K562 (cell line): ENCODE measurements around the gene PHF1. TPM values are rescaled to one million over a fixed set of nuclear protein-coding genes. Genes with fewer than 3 reads are reported as not detected.

Source experiments
- FOXM1 ChIP-seq, 2 experiments: fragments of 450-650 bp in 1 of 2; sonication (generic) in 1 of 2; formaldehyde crosslinking in 1 of 2; IDR thresholded peaks; 2 replicates each; pipeline versions ENCODE4 v1.6.1 to v1.9.0; 2017 to 2022; ENCODE audit warnings: low read depth in 2 of 2, mild to moderate bottlenecking in 2 of 2, missing genetic modification reagents in 1 of 2, moderate library complexity in 1 of 2
- KAT8 ChIP-seq: fragments of 450-650 bp; IDR thresholded peaks from 2 replicates; pipeline ENCODE4 v1.6.1; 2016; ENCODE audit warnings: low read depth, mild to moderate bottlenecking
- MYC ChIP-seq, 2 experiments: fragments of 250-450 bp in 1 of 2; sonication (Bioruptor Pico) in 1 of 2; IDR thresholded peaks; 2 replicates each; pipeline versions ENCODE4 v1.5.1 to v1.6.1; 2012 to 2021; ENCODE audit warnings: low read depth in 2 of 2, borderline replicate concordance in 1 of 2, improper control_type of control experiment in 1 of 2, low read length in 1 of 2, mild to moderate bottlenecking in 1 of 2, moderate library complexity in 1 of 2
- TBL1XR1 ChIP-seq, 2 experiments: IDR thresholded peaks; 2 replicates each; pipeline ENCODE4 v1.6.1; 2012; ENCODE audit warnings: improper control_type of control experiment in 2 of 2, low read length in 2 of 2, mild to moderate bottlenecking in 1 of 2
- polyA plus RNA-seq, 8 experiments: library from polyadenylated mRNA; depleted of rRNA in 4 of 8; stranded (reverse) in 5 of 8; unstranded in 3 of 8; fragments of >200 nt; fragmentation: Nextera tagmentation in 2 of 8; fragmentation: Illumina TruSeq in 1 of 8; extraction: Ambion mirVana in 2 of 8; extraction: Trizol in 1 of 8; gene quantifications; 2 replicates each; pipeline versions ENCODE4 v1.2.1 to v1.2.3, GENCODE V29; 2011 to 2014; ENCODE audit warnings: inconsistent platforms in 1 of 8, missing spikeins in 1 of 8
- total RNA-seq, 7 experiments: library from RNA; depleted of rRNA in 6 of 7; stranded (reverse); fragments of >200 nt in 6 of 7; fragmentation: Illumina TruSeq in 2 of 7; extraction: Trizol in 2 of 7; gene quantifications; 2 replicates each; pipeline versions ENCODE4 v1.2.1 to v1.2.3, GENCODE V29; 2011 to 2021; ENCODE audit warnings: low replicate concordance in 1 of 7
- TF ChIP-seq, protein P1 (sequence below): fragments of 450-650 bp; IDR thresholded peaks from 2 replicates; pipeline ENCODE4 v1.6.1; 2016; ENCODE audit warnings: mild to moderate bottlenecking
- TF ChIP-seq, protein P2 (sequence below): conservative IDR thresholded peaks from 2 replicates; pipeline ENCODE4 v1.6.1; 2011; ENCODE audit warnings: low read depth, mild to moderate bottlenecking, low read length; ENCODE audit not compliant: control insufficient read depth
- TF ChIP-seq, protein P3 (sequence below): sonication (generic); formaldehyde crosslinking; IDR thresholded peaks from 2 replicates; pipeline ENCODE4 v1.8.1; 2023; ENCODE audit warnings: mild to moderate bottlenecking, missing genetic modification reagents
- TF ChIP-seq, protein P4 (sequence below): fragments of 450-650 bp; IDR thresholded peaks from 2 replicates; pipeline ENCODE4 v1.6.1; 2016; ENCODE audit warnings: mild to moderate bottlenecking, moderate library complexity

Gene PHF1
- total and polyA plus RNA-seq, 9 of the 15 experiments (the other 6 are each of a cell fraction or from before 2014, with no cell fraction given), result 3.7 to 64.2 (median 33.7) TPM

DNA sequence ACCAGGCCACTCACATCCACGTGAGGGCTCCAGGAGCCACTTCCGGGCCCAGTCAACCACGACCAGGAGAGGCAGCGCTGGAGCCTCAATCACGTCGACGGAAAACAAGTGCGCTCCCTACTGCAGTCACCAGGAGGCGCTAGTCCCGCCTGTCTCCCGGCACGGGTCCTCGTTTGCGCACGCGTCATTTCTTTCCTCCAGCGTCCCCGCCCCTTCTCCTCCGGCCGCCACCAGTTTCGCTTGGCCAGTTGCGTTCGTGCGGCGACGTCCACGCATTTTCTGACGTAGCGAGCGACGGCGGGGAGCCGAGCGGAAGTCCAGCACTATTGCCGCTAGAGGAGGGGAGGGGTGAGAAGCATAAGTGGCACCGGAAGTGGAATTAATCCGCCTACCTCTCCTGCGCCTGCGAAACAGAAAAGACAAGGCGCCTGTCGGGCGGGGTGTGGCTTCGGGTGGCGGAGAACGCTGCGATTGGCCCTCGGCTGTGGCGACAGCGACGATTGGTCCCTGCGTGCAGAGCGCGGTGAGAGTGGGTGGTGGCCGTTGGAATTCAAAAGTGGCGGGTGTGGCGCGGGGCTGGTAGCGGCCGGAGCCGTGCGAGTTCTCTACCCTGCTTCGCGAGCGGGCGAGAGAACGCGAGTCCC, 19.4 kb upstream of the PHF1 start, which contains the start of gene KIFC1 (continued):
- TF ChIP-seq, protein P1, sequence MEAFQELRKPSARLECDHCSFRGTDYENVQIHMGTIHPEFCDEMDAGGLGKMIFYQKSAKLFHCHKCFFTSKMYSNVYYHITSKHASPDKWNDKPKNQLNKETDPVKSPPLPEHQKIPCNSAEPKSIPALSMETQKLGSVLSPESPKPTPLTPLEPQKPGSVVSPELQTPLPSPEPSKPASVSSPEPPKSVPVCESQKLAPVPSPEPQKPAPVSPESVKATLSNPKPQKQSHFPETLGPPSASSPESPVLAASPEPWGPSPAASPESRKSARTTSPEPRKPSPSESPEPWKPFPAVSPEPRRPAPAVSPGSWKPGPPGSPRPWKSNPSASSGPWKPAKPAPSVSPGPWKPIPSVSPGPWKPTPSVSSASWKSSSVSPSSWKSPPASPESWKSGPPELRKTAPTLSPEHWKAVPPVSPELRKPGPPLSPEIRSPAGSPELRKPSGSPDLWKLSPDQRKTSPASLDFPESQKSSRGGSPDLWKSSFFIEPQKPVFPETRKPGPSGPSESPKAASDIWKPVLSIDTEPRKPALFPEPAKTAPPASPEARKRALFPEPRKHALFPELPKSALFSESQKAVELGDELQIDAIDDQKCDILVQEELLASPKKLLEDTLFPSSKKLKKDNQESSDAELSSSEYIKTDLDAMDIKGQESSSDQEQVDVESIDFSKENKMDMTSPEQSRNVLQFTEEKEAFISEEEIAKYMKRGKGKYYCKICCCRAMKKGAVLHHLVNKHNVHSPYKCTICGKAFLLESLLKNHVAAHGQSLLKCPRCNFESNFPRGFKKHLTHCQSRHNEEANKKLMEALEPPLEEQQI, result no peak
- TF ChIP-seq FOXM1 (IDR thresholded peaks at IDR 0.05; ENCODE audit: low read depth), result peak; percentile 99
- peak; percentile 97; the same call in 1 of the 2 replicates for TF ChIP-seq FOXM1 (CRISPR knock-in tag; IDR thresholded peaks at IDR 0.05; ENCODE audit: low read depth)
- peak in 1 of 2 experiments; percentile 67; a peak in 3 of 4 replicates for TF ChIP-seq TBL1XR1 (IDR thresholded peaks at IDR 0.05; ENCODE audit: low read length in 2 of 2)
- peak; percentile 94 for TF ChIP-seq MYC (IDR thresholded peaks at IDR 0.05; ENCODE audit: low read depth, low read length)
- no peak for TF ChIP-seq MYC (CRISPR knock-in tag; IDR thresholded peaks at IDR 0.05; ENCODE audit: borderline replicate concordance, low read depth)
- TF ChIP-seq, protein P2, sequence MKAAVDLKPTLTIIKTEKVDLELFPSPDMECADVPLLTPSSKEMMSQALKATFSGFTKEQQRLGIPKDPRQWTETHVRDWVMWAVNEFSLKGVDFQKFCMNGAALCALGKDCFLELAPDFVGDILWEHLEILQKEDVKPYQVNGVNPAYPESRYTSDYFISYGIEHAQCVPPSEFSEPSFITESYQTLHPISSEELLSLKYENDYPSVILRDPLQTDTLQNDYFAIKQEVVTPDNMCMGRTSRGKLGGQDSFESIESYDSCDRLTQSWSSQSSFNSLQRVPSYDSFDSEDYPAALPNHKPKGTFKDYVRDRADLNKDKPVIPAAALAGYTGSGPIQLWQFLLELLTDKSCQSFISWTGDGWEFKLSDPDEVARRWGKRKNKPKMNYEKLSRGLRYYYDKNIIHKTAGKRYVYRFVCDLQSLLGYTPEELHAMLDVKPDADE, result peak; percentile 76
- TF ChIP-seq KAT8, result no peak
- TF ChIP-seq, protein P3, sequence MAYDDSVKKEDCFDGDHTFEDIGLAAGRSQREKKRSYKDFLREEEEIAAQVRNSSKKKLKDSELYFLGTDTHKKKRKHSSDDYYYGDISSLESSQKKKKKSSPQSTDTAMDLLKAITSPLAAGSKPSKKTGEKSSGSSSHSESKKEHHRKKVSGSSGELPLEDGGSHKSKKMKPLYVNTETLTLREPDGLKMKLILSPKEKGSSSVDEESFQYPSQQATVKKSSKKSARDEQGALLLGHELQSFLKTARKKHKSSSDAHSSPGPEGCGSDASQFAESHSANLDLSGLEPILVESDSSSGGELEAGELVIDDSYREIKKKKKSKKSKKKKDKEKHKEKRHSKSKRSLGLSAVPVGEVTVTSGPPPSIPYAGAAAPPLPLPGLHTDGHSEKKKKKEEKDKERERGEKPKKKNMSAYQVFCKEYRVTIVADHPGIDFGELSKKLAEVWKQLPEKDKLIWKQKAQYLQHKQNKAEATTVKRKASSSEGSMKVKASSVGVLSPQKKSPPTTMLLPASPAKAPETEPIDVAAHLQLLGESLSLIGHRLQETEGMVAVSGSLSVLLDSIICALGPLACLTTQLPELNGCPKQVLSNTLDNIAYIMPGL, result peak; percentile 82; the same call in 1 of the 2 replicates
- TF ChIP-seq, protein P4, sequence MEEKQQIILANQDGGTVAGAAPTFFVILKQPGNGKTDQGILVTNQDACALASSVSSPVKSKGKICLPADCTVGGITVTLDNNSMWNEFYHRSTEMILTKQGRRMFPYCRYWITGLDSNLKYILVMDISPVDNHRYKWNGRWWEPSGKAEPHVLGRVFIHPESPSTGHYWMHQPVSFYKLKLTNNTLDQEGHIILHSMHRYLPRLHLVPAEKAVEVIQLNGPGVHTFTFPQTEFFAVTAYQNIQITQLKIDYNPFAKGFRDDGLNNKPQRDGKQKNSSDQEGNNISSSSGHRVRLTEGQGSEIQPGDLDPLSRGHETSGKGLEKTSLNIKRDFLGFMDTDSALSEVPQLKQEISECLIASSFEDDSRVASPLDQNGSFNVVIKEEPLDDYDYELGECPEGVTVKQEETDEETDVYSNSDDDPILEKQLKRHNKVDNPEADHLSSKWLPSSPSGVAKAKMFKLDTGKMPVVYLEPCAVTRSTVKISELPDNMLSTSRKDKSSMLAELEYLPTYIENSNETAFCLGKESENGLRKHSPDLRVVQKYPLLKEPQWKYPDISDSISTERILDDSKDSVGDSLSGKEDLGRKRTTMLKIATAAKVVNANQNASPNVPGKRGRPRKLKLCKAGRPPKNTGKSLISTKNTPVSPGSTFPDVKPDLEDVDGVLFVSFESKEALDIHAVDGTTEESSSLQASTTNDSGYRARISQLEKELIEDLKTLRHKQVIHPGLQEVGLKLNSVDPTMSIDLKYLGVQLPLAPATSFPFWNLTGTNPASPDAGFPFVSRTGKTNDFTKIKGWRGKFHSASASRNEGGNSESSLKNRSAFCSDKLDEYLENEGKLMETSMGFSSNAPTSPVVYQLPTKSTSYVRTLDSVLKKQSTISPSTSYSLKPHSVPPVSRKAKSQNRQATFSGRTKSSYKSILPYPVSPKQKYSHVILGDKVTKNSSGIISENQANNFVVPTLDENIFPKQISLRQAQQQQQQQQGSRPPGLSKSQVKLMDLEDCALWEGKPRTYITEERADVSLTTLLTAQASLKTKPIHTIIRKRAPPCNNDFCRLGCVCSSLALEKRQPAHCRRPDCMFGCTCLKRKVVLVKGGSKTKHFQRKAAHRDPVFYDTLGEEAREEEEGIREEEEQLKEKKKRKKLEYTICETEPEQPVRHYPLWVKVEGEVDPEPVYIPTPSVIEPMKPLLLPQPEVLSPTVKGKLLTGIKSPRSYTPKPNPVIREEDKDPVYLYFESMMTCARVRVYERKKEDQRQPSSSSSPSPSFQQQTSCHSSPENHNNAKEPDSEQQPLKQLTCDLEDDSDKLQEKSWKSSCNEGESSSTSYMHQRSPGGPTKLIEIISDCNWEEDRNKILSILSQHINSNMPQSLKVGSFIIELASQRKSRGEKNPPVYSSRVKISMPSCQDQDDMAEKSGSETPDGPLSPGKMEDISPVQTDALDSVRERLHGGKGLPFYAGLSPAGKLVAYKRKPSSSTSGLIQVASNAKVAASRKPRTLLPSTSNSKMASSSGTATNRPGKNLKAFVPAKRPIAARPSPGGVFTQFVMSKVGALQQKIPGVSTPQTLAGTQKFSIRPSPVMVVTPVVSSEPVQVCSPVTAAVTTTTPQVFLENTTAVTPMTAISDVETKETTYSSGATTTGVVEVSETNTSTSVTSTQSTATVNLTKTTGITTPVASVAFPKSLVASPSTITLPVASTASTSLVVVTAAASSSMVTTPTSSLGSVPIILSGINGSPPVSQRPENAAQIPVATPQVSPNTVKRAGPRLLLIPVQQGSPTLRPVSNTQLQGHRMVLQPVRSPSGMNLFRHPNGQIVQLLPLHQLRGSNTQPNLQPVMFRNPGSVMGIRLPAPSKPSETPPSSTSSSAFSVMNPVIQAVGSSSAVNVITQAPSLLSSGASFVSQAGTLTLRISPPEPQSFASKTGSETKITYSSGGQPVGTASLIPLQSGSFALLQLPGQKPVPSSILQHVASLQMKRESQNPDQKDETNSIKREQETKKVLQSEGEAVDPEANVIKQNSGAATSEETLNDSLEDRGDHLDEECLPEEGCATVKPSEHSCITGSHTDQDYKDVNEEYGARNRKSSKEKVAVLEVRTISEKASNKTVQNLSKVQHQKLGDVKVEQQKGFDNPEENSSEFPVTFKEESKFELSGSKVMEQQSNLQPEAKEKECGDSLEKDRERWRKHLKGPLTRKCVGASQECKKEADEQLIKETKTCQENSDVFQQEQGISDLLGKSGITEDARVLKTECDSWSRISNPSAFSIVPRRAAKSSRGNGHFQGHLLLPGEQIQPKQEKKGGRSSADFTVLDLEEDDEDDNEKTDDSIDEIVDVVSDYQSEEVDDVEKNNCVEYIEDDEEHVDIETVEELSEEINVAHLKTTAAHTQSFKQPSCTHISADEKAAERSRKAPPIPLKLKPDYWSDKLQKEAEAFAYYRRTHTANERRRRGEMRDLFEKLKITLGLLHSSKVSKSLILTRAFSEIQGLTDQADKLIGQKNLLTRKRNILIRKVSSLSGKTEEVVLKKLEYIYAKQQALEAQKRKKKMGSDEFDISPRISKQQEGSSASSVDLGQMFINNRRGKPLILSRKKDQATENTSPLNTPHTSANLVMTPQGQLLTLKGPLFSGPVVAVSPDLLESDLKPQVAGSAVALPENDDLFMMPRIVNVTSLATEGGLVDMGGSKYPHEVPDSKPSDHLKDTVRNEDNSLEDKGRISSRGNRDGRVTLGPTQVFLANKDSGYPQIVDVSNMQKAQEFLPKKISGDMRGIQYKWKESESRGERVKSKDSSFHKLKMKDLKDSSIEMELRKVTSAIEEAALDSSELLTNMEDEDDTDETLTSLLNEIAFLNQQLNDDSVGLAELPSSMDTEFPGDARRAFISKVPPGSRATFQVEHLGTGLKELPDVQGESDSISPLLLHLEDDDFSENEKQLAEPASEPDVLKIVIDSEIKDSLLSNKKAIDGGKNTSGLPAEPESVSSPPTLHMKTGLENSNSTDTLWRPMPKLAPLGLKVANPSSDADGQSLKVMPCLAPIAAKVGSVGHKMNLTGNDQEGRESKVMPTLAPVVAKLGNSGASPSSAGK, result peak; percentile 96
